SU-DHL-6 (cell line): ENCODE data around the gene CASP4.

Experiments
- H2AFZ ChIP-seq: fragments of 200-600 bp; sonication (generic); 2 replicates; pipeline ENCODE4 v1.6.1; 2014; ENCODE audit warnings: low read depth, mild to moderate bottlenecking, moderate library complexity, mixed read lengths, antibody characterized with exemption, low read length; ENCODE audit not compliant: severe bottlenecking
- H3F3A ChIP-seq: fragments of 200-600 bp; shearing (Covaris generic); 2 replicates; pipeline ENCODE4 v1.6.0; 2016; ENCODE audit warnings: antibody characterized with exemption, mild to moderate bottlenecking; ENCODE audit not compliant: insufficient read depth
- H3K27ac ChIP-seq: fragments of 200-600 bp; sonication (generic); 2 replicates; pipeline ENCODE4 v1.5.1; 2016; ENCODE audit warnings: low read depth, mild to moderate bottlenecking, low read length, moderate library complexity, mixed read lengths
- H3K27me3 ChIP-seq: fragments of 200-600 bp; sonication (generic), shearing (Covaris generic); 2 replicates; pipeline ENCODE4 v1.6.0; 2014; ENCODE audit warnings: mild to moderate bottlenecking, low read length
- H3K36me3 ChIP-seq: fragments of 200-600 bp; sonication (generic); 2 replicates; pipeline ENCODE4 v1.6.1; 2014; ENCODE audit warnings: mild to moderate bottlenecking, low read length, mixed read lengths
- H3K4me2 ChIP-seq: fragments of 300-600, 200-600 bp; shearing (Covaris generic), sonication (generic); 2 replicates; pipeline ENCODE4 v1.6.0; 2014; ENCODE audit warnings: low read length, low read depth, mild to moderate bottlenecking; ENCODE audit not compliant: poor library complexity, severe bottlenecking
- H3K4me3 ChIP-seq: fragments of 200-600 bp; sonication (generic); 2 replicates; pipeline ENCODE4 v1.5.1; 2014; ENCODE audit warnings: antibody characterized with exemption, low read length, mild to moderate bottlenecking, mixed read lengths; ENCODE audit not compliant: insufficient read depth, poor library complexity, severe bottlenecking
- H3K79me2 ChIP-seq: fragments of 200-600 bp; sonication (generic); 2 replicates; pipeline ENCODE4 v1.6.1; 2014; ENCODE audit warnings: mild to moderate bottlenecking, low read length, moderate library complexity; ENCODE audit not compliant: insufficient read depth
- H3K9ac ChIP-seq: fragments of 200-600 bp; sonication (generic); 2 replicates; pipeline ENCODE4 v1.7.0; 2014; ENCODE audit warnings: mild to moderate bottlenecking, low read length
- H3K9me2 ChIP-seq: fragments of 200-600 bp; sonication (generic); replicated peaks from 2 replicates; pipeline ENCODE4 v1.6.1; 2014; ENCODE audit warnings: low read length; ENCODE audit not compliant: insufficient read depth
- H3K9me3 ChIP-seq: fragments of 200-600 bp; sonication (generic); 2 replicates; pipeline ENCODE4 v1.6.1; 2014; ENCODE audit warnings: low read length, mixed read lengths; ENCODE audit not compliant: insufficient read depth
- H4K20me1 ChIP-seq: fragments of 200-600 bp; sonication (generic); 2 replicates; pipeline ENCODE4 v1.6.1; 2014; ENCODE audit warnings: low read depth, mild to moderate bottlenecking, antibody characterized with exemption, low read length, moderate library complexity, mixed read lengths
- CTCF ChIP-seq: fragments of 200-600 bp; sonication (generic); IDR thresholded peaks from one replicate; pipeline ENCODE4 v1.5.1; 2017; ENCODE audit warnings: antibody characterized with exemption, mild to moderate bottlenecking, low read length, moderate library complexity; ENCODE audit not compliant: insufficient read depth, poor library complexity, severe bottlenecking
- EZH2phosphoT487 ChIP-seq: fragments of 200-600 bp; sonication (generic), shearing (Covaris generic); conservative IDR thresholded peaks from 2 replicates; pipeline ENCODE4 v1.6.1; 2018; ENCODE audit warnings: mild to moderate bottlenecking, antibody characterized with exemption, low read length, moderate library complexity, mixed read lengths

The CASP4 gene

GRCh38 chr11:105003151-105003550, 34.8 kb upstream of the CASP4 start:
- TF ChIP-seq EZH2phosphoT487 (no peak), CTCF (no peak)
- H3F3A ChIP-seq = no peaks in the 10 kb centered on the region
- no peaks in the 10 kb centered on the region for H3K36me3 ChIP-seq
- no peaks in the 10 kb centered on the region for H3K27me3 ChIP-seq
- no peaks in the 10 kb centered on the region for H4K20me1 ChIP-seq
- H3K9me3 ChIP-seq = no peaks in the 10 kb centered on the region
- H2AFZ ChIP-seq = no peak overlapping the region
- H3K9me2 ChIP-seq = no peaks in the 10 kb centered on the region
- no peak overlapping the region for H3K27ac ChIP-seq
- no peak overlapping the region for H3K9ac ChIP-seq
- no peak overlapping the region for H3K4me3 ChIP-seq
- H3K4me2 ChIP-seq = no peak overlapping the region
- H3K79me2 ChIP-seq = no peaks in the 10 kb centered on the region

- peak; percentile 42 for TF ChIP-seq CTCF
- TF ChIP-seq EZH2phosphoT487 = no peak
- Histone ChIP-seq H4K20me1 (no peaks in the 10 kb centered on the region), H3K9me3 (no peaks in the 10 kb centered on the region), H2AFZ (no peak overlapping the region), H3K4me3 (no peak overlapping the region), H3K36me3 (no peaks in the 10 kb centered on the region), H3K9me2 (no peaks in the 10 kb centered on the region), H3K4me2 (no peak overlapping the region), H3K27ac (no peak overlapping the region), H3F3A (no peaks in the 10 kb centered on the region), H3K79me2 (no peaks in the 10 kb centered on the region), H3K27me3 (no peaks in the 10 kb centered on the region), H3K9ac (no peak overlapping the region)
Measured at GRCh38 chr11:105000797-105001196, 32.4 kb upstream of the CASP4 start.

GRCh38 chr11:105000167-105000566, 31.8 kb upstream of the CASP4 start:
- Histone ChIP-seq H3K79me2 (no peaks in the 10 kb centered on the region), H2AFZ (no peak overlapping the region)

More at GRCh38 chr11:105000167-105000566, 31.8 kb upstream of the CASP4 start:
- TF ChIP-seq CTCF (no peak), EZH2phosphoT487 (no peak)
- no peak overlapping the region for H3K4me3 ChIP-seq
- no peaks in the 10 kb centered on the region for H4K20me1 ChIP-seq
- no peak overlapping the region for H3K27ac ChIP-seq
- H3K9me3 ChIP-seq = no peaks in the 10 kb centered on the region
- H3K4me2 ChIP-seq = no peak overlapping the region
- H3F3A ChIP-seq = no peaks in the 10 kb centered on the region
- H3K27me3 ChIP-seq = no peaks in the 10 kb centered on the region
- no peak overlapping the region for H3K9ac ChIP-seq
- no peaks in the 10 kb centered on the region for H3K9me2 ChIP-seq
- H3K36me3 ChIP-seq = no peaks in the 10 kb centered on the region
